ENCODE results near the gene DNAJB14.
"Not testable (repeated sequence)": the region's sequence is repeated elsewhere in the genome, so short reads cannot be mapped to it uniquely, and the experiment has no call there.

DNAJB14 gene

DNA sequence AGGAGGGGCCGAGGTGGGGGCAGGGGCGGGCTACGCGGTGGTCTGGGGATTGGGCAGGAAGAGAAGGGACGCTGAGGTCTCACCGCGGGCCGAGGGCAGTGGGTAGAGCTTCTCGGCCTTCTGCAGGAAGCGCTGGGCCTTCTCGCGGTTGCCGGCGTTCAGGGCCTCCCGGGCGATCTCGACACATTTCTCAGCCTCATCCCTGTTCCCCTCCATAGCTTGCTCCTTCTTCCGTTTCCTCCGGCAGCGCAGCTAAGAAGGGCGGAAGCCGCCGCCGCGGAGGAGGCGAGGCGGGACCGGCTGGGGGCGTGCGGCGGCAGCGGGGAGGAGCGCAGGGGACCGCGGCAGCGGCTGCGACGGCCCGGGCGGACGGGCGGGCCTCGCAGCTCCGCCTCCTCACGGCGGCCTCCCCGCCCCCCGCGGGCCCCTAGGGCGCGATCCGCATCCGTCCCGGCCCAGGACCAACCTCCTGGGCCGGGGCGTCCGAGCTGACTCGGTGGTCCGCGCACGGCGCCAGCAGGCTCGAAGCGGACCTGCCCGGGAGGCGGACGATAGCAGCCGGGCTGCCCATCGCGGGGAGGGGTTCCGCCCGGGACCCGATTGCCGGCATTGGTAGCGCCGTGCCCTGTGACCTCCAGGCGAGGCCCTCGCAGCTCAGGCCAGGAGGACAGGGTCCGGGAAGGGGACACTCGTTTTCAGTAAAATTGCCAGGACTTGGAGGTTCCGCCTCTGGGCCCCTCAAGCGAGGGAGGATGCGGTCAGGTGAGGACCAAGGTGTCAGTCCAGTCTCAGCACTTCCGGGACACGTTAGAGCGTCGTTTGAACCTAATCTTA lies at the start of gene DNAJB14:
DNAJB14 (minus strand) TSS at position 263 of the 834 bp plus-strand sequence; CDS start at position 216, 47 bp downstream.
- peak; percentile 56 to 61 for DNase-seq (ENCODE audit: low read depth in 2 of 2)

DNA sequence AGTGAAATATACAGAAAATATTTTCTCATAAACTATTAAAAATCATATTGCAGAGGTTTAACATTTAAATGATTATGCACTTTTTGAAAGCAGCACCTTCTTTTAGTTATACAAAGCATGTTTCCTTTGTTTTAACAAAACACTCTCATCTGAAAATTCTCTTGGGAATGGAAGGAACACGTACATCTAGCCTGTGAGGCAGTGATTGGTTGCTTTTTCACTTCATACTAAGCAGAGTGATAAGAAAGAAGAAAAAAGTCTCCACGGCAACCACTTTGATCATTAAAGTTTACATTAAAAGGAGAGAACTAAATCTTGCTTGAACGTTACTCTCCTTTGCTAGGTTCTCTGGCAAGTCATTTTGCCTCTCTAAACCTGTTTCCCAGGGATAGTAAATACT lies 45.3 kb upstream of the DNAJB14 start:
- DNase-seq (ENCODE audit: low read depth in 2 of 2) = no peak

DNA sequence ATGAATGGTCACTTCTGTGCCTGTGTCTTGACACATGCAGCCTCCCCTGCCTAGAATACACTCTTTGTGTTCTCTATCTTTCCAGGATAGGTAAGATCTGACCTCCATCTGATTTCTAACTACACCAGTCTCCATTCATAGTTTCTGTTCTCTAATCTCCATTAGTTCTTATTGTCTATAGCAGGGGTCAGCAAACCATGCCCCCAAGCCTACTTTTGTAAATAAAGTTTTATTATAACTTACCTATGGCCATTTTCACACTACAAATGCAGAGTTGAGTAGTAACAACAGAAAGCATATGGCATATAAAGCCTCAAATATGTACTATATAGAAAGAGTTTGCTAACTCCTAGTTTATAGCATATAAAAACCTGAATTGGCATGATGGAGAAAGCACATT lies 41.3 kb upstream of the DNAJB14 start:
- no peak for DNase-seq (ENCODE audit: low read depth in 2 of 2)

DNA sequence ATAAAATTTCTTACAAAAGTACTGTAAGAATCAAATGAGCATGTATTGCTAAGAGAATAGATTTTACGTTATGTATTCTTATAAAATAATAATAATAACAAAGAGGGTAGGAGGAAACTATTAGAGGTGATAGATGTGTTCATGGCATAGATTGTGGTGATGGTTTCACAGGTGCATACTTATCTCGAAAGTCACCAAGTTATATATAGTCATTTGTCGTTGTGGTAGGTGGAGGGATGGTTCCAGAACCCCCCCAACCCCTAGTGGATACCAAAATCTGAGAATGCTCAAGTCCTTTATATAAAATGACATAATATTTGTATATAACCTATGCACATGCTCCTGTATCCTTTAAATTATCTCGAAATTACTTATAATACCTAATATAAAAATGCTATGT lies 40.4 kb upstream of the DNAJB14 start:
- no peak for DNase-seq (ENCODE audit: low read depth in 2 of 2)

DNA sequence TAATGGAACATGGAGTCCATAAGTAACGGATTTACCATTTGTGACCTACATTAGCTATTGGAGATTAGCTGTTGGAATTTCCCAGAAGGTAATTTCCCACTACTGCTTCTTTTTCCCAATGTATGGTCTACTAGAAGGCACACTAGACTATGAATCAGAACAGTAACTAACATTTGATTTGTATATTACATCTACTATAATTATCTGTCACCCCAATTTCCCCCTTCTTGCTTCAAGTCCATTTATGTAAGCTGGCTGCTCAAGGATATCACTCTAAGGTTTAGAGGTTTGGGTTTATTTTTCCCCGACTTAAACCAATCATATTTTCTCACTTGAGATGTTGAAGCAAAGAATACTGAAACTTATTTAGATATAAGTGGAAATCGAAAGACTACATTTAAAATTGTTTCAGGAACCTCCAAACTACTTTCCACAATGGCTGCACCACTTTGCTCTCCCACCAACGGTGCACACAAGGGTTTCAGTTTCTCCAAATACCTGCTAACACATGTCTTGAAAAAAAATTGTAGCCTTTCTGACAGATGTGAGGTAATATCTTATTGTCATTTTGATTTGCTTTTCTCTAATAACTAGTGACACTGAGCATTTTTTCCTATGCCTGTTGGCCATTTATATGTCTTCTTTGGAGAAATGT lies 37.0 kb upstream of the DNAJB14 start:
- no peak for DNase-seq (ENCODE audit: low read depth in 2 of 2)

DNA sequence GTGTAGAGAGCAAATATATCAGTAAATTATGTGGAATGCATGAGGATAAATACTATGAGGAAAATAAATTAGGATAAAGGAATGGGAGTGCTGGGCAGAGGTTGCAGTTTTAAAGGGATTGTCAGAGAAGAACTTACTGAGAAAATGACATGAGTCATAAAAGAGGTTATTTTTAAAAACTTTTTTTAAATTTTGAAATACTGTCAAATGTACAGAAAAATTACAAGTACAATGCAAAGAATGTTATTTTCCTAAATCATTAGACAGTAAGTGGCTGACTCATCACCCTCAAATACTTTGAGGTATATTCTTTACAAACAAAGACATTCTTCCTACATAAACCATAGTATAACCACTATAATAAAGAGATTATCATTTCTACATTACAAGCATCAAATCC lies 33.5 kb upstream of the DNAJB14 start:
- DNase-seq (ENCODE audit: low read depth in 2 of 2) = no peak

DNA sequence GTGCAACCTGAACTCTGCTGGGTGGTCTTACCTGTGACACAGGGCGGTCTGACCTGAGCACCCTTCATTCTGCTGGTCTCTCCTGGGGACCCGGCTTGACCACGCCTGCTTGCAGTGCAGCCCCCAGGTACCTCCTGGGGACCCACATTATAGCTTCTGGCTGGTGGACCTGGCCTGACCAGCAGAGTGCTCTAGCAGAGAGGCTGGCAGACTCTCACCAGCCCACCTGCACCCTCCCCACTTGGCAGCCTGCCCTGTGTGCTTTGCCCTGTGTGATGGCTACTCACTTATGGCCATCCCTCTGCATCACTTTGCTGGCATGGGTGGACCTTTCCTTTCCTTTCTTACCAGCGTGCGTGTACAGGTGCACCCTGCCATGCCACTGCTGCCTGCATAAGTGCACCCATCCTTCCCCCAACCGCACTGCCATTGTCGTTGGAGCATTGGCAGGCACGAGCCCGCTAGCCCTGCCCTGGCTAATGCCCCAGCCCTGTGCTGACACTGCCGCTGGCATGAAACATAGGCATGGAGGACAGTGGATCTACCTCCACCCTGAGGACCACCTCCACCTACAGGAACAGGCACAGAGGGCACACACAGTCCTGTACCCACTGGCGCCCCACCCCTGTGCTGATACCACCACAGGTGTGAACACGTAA lies 25.2 kb upstream of the DNAJB14 start:
- no peak for DNase-seq (ENCODE audit: low read depth in 2 of 2)

DNA sequence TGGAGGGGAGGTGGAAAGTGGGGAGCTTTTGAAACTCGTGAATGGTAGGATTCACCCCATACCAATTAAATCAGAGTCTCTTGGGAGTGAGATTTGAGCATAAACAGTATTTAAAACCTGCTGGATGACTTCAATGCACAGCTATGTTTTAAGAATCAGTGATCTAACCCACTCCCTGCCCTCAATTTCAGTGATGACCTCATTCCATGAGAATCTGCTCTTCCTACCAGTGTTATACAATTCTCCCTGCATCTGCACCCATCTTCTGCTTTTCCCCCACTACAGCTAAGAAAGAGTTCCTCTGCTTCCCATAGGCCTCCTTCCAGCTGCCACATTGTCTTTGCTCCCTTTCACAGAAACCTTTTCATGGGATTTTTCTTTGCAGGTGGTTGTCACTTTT lies 21.9 kb upstream of the DNAJB14 start:
- DNase-seq (ENCODE audit: low read depth in 2 of 2) = no peak

DNA sequence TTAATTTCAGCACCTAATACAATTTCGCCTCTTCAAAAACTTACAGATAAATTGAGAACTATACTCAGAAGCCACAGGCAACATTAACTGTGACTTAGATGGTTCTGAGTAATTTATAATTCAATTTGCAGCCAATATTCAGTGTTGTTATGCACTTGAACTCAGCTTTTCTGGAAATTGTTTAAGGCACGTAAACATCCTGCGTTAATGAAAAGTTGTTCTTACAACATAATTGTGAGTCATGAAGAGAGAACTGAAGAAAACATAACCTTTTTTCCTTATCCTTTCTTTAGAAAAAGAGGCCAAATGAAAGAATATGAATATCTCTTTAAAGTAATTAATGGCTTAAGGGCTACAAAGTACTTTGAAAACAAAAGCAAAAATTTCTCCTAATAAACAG lies 20.3 kb upstream of the DNAJB14 start:
- no peak for DNase-seq (ENCODE audit: low read depth in 2 of 2)

DNA sequence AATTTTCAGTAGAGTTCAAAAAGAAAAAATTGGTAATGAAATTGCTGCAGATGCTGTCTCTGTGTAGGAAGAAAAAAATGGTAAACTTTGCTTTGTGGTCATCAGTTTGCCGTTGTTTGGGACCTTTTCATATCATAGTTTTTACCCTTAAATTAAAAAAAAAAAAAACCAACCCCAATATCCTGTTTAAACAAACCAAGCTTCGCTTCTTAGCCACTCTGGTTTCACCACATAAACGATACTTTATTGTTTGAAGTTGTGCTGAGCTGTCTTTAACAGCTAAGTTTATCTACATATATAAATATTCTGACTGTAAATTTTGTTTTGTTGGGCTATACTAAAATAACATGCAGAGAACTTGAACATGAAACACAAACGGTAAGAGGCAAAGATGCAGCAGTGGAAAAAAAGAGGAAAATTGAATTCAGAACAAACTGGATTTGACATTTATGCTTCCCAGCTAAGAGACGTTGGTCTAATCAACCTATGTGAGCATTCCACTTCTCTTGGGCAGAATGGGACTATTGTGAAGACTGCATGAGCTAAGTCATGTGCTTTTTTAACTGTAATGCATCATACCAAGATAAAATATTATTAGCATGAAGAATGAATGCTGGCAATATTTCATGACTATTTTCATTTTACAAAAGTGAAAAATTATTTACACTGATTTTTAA lies 19.4 kb upstream of the DNAJB14 start:
- DNase-seq (ENCODE audit: low read depth in 2 of 2) = no peak

DNA sequence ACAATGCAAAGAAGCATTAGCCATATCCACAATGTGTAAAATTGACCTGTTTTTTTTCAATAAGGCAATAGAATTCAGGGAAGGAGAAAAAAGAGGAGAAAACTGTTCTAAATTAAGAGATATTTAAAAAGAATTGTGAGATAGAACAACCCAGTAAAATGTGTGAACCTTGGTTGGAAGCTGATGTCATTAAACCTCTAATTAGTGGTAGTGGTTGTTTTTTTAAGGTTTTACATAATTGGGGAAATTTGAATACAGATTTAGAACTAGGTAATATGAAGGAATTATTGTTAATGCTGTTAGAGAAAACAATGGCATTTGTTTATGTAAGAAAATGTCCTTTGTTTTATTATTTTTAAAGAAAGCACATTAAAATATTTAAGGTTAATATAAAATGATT lies 18.8 kb upstream of the DNAJB14 start:
- DNase-seq (ENCODE audit: low read depth in 2 of 2) = no peak

DNA sequence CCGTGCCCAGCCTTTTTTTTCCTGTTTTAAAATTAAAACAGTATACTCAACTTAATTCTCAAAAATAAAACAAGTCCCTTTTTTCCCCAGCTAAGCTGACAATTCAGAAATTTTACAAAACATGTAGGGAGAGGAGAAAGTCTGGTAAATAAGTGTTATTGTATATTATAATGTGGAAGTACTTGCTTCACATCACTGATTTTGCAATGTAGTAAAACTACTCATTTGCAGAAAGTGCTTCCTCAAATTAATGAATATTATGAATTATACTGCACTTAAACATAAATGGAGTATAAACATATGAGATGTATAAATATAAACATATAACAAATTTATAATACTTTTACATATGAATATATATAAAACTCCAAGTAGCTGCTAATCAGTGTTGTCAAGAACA lies 15.3 kb upstream of the DNAJB14 start:
- DNase-seq (ENCODE audit: low read depth in 2 of 2) = no peak

DNA sequence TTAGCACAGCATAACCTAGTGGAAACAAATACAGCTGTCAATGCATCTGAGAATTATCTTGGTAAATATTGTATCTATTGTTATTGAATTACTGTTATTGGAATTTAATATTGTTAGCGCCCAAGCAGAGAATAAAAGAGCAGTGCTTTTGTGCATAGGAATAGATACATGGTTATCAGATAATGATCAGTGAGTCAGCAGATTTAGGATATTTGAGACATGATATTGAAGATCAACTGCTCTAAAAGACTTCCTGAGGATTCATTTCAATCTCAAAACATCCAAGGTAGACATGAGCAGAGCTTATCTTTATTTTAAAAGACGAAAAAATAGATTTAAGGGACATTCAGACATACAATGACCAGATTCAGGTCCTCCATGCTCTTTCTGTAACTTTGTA lies 14.2 kb upstream of the DNAJB14 start:
- no peak for DNase-seq (ENCODE audit: low read depth in 2 of 2)

DNA sequence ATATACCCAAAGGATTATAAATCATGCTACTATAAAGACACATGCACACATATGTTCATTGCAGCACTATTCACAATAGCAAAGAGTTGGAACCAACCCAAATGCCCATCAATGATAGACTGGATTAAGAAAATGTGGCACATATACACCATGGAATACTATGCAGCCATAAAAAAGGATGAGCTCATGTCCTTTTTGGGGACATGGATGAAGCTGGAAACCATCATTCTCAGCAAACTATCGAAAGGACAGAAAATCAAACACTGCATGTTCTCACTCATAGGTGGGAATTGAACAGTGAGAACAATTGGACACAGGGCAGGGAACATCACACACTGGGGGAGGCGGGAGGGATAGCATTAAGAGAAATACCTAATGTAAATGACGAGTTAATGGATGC lies 11.8 kb upstream of the DNAJB14 start:
- DNase-seq (ENCODE audit: low read depth in 2 of 2) = not testable (repeated sequence)

DNA sequence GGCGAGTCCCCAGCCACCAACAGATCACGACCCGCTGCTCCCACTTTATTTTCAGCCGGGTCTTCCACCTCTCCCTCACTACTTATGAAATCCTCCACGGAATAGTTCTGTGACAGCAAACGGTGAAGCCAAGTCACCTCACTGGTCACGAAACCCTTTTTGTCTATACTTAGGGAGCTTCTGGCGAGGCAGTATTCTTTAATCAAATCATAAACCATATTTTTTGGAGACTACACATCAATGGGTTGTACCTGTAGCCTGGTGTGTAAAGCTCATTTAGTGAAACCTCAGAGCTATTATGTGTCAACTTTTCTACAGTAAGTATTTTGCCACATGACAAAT lies 4.5 kb upstream of the DNAJB14 start:
- DNase-seq (ENCODE audit: low read depth in 2 of 2) = no peak

DNA sequence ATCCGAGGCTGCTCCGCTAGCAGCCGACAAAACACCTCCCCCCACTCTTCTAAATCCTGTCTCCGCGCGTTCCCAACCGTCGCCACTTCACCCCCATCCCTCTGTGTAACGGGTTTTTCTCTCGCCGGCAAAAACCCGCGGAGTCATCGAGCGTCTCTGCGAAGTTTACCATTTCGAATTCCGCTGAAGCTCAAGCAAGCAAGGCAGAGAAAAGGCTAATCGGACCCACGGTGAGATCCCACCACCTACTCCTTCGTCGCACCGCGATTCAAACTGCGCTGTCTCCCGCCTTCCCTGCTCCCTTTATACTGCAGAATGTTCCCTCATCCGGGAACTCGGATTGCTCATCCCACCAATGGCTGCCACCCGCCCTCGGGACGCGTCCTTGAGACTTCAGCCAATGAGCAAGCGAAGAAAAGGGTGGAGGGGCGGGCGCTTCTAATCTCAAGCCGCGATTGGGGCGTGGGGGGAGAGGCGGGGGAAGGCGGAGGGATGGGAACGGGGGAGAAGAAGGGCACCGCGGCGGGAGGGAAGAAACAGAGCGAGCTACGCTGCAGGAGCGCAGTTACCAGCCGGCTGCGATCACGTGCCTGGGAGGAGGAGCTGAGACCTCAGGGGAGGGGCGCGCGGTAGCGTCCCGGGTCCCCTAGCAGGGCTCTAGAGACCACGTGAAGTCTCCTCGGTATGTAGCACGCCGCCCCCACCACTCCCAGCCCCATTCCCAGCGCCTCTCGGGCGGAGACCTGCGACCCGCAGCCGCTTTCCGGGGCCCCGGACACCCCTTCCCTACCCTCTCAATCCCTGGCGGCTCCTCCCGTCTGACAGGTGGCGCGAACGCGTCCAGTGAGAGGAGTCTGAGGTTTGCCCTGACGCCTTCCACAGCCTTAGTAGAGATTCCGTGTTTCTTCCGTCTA lies 3.8 kb upstream of the DNAJB14 start, which contains the start of gene H2AZ1:
H2AZ1 (minus strand) TSS at position 277 of the 914 bp plus-strand sequence; CDS start at position 172, 105 bp downstream.
- DNase-seq (ENCODE audit: low read depth in 2 of 2) = peak; percentile 90 to 96

DNA sequence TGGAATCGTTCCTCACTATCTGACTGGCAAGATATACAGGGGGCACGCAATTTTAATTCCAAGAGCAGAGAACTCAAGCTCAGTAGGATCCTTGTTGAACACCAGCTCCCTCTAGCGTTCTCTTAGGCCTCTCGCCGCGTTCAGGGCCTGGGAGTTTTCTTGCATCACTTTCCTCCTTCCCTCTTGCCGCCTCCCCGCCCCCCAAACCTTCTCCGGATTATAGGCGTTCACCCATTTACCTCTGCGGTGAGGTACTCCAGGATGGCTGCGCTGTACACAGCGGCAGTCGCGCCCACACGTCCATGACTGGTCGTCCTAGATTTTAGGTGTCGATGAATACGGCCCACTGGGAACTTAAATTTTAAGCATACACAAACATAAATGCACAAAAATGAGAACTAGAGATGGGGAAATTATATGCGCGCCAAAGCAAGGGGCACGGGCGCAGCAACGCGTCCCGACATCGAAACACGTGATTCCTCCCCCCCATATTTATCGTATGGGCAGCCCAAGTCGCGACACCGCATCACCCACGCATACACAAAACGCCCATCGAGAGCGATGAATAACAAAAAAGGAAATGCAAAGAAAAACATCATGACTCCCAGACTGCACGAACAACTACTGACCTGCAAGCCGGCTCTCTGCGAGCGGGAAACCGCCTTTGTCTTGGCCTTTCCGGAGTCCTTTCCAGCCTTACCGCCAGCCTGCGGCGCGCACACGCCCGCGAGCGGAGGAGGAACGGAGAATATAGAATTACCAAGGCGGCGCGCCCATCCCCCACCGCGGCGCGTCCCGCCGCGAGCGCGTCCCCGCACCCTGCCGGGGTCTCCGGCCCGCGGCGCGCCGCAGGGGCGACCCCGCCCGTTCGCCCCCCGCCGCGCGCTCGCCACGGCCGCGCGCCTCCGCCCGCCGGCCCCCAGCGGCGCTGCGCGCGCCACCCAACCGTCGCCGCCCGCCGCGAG lies 2.9 kb upstream of the DNAJB14 start:
- peak; percentile 65 to 81 for DNase-seq (ENCODE audit: low read depth in 2 of 2)

DNA sequence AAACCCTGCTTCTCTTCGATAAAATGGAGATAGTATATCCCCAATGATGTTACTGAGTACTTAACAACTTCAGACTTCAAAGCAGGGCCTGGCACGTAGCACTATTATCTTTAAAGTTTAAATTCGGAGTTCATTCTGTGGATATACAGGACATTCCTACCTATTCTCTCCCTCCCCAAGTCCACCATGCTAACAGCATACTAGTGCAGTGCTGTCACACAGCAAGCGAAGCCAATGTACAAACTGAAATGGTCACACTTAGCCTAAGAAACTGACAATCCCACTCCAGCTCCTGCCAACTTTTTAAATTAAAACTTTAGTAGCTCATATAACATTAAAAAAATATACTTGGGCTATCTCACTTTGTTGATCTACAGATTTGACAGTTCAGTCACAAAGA lies 1.2 kb upstream of the DNAJB14 start:
- no peak for DNase-seq (ENCODE audit: low read depth in 2 of 2)

DNA sequence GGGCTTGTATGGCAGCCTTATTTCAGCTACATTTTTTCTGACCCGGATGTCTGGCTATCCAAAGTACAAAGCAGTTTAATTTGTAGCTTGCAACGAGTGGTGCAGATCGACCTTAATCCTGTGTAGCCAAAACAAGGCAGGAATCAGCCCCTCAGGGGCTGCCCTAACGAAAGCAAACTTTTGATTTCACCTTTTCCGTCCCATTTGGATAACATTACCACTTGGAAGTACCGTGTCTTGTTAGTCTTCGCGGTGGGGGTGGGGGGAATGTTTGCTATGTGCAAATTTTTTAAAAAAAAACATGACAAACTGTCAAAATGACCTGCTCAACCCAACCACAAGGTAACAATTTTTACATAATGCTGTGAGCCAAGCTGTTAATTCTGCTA lies 766 bp upstream of the DNAJB14 start:
- DNase-seq (ENCODE audit: low read depth in 2 of 2) = no peak

Data from stimulated activated CD8-positive, alpha-beta memory T cell treated with anti-CD3 and anti-CD28 coated beads, Interleukin-2, amount 100 ng/mL, for 1 hour (primary cell).